SHP77 treated with DMSO at 0.1 percent for 48 hours (cell line): ENCODE results near the gene TRAIP.
"Not testable (repeated sequence)": the region's sequence is repeated elsewhere in the genome, so short reads cannot be mapped to it uniquely, and the experiment has no call there.

Experiments used
- DNase-seq: peaks from one replicate; lab custom pipeline; 2025; lab: John Stamatoyannopoulos, UW

The TRAIP gene

DNA sequence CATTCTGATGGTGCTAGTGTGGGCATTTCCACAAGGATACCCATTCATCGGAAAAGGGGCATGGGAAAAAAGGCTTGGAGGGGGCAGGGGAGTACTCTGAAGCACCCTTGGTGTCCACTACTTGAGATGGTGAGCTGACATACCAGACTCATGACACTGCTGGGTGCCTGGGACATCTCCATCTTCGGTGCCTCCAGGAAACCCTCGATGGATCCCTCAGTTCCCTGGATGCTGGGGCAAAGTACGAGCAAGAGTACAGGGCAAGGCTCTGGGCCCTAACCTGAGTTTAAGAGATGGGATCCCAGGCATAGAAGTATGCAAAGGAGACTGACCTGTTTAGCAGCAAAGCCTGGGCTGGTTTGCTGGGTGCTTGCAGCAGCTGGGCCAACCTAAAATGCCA, 64.8 kb downstream of the TRAIP start:
- DNase-seq: no peak

DNA sequence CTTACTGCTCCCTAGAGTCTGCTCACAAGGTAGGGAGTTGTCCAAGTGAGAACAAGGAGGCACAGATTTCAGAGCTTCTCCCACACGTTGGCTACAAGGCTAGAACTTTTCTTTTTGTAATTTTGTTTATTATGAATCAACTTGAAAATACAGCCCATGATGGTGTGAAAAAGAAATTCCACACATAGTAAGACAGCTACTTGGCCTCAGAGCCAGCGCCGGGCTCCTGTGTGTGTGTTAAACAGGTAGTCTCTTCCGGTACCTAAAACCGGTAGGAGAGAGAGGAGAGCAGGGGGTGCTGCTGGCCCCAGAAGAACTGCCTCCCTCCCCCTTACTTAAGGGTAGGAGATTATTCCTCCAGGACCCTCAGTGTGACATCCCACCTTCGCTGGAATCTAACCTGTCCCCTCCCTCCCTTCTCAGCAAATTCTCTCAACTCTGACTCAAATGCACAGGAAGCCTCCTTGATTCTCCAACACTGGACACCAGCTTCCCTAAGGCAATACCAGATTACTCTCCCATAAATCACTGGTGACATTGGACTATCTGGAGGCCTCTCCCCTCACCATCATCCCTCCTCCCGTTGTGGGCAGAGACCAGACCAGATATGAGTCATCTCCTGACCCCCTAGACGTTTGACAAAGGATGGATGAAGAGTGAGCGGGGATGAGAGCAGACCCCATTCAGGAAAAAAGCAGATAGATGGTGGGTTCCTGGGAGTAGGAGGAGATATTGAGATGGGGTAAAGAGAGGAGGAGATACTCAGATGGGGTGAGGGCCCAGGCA, 65.5 kb downstream of the TRAIP start:
- no peak for DNase-seq

DNA sequence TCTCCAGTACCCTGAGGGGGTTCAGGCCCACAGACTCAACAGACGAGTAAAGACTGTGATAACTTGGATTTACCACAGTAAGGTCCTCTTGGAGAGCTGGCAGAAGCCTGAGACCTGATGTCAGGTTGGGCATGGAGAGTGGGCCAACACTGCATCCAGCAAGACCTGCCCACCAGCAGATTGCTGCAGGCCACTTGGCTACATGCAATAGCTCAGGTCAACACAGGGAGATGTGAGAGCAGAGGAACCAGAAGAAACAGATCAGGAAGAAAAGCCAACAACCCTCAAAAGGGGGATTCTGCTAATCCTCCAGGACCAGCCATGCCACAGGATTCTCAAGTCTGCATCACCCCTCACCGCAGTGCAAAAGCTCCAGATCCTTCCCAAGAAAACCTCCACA, 68.3 kb downstream of the TRAIP start:
- DNase-seq: no peak

DNA sequence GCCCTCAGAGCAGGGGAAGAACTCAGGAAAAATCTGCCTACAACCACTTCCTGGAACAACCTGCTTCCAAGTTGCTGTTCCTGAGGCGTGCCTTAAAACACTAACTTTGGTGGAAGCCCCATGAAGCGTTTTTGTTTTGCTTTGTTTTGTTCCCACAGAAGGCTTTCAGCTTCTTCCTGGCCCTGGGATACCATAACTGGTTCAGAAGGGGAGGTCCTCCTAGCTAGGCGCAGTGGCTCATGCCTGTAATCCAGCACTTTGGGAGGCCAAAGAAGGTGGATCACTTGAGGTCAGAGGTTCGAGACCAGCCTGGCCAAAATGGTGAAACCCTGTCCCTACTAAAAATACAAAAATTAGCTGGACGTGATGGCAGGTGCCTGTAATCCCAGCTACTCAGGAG, 68.8 kb downstream of the TRAIP start:
- DNase-seq: no peak

DNA sequence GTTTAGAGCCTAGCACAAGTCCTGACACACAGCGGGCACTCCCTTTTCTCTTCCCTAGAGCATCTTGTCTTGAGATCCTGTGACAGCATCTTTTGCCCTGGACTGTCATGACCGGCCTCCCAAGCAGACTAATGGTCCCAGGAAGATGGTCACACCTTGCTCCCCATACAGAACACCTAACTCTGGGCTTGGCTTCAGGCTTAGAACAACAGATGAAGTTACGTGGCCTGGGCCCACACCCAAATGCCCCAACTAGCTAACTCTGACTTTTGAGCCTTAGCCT, 69.2 kb downstream of the TRAIP start:
- DNase-seq: no peak

DNA sequence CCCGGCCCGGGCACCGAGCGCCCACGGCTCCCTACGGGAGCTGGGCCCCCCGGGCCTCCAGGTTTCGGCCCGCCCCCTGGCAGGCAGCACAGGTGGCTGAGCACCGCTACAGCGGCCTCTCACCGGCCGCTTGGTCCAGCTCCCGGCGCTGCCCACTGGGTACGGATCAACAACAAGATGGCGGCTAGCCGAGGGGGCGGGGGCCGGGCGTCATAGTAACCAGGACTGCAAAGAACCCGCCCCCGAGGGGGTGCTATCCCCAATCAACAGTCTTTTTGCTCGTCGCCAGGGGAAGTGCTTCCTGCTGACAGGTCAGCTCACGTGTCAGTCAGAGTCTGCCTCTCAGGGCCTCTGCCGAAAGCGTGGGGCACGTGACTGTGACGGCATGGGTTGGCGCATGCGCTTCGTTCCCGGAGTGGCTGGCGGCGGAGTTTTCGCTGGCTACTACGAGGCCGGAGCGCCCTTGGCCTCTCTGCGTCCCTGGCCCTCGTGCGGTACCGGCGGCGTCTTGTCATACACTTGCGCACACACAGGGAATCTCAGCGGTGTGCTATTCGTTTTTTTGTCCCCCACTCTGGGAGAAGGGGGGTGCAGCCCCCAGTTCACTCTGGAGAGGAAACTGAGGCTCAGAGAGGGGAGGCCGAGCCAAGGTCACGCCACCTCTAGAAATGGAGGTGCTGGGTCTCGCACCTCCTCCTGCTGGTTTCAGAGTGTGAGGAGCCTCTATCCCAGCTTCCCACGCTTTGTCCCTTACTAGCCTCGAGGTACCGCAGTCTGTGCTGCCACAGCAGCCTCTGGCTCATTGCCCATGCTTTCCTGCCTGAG, 69.8 kb downstream of the TRAIP start, which contains the start of gene IP6K1:
TSS of gene IP6K1 (minus strand) at position 186 of the 825 bp plus-strand sequence. CDS start 38,502 bp downstream, outside the sequence.
- DNase-seq: peak; percentile 99

DNA sequence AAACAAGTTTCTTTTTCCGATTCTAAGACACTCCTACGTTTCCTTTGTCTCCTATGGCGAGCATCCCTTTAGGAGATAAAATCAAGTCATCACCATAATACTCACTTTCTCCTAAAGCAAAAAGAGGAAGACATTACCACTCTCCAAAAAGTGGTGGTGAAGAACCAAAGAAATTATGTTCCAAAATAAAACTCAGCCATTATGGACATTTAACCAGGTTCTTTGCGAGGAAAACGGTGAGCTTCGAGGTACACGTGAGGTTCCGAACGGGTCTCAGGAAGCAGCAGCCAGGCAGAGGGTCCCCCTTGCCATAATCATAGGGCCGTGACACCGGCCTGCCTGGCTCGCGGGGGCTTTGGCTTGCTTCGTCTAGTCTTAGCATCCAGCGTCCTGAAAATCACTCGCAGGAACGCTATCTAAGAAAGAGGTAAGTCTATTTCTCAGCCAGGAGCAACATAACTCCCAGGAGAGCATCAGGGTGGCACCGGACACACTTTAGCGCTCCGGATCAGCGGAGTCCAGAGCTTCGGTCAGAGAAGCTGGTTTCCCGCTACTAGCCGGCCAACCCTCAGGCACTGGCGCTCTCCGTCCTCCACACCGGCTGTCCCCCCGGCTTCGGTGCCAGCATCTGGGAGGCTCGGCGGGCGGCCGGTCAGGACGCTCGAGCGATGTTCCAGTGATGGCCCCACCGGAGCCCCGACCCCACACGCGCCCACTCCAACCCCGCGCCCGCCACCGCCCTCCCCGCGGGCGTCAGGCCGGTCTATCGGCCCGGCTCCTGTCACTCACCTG, 70.6 kb downstream of the TRAIP start:
- DNase-seq: no peak

DNA sequence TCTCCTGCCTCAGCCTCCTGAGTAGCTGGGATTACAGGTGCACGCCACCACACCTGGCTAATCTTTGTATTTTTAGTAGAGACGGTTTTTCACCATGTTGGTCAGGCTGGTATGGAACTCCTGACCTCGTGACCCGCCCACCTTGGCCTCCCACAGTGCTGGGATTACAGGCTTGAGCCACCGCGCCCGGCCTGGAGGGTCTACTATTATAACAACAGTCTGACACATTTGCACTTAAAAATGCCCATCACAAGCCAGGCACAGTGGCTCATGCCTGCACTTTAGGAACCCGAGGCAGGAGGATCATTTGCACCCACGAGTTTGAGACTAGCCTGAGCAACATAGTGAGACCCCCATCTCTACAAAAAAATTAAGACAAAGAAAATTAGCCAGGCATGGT, 74.1 kb downstream of the TRAIP start:
- not testable (repeated sequence) for DNase-seq

DNA sequence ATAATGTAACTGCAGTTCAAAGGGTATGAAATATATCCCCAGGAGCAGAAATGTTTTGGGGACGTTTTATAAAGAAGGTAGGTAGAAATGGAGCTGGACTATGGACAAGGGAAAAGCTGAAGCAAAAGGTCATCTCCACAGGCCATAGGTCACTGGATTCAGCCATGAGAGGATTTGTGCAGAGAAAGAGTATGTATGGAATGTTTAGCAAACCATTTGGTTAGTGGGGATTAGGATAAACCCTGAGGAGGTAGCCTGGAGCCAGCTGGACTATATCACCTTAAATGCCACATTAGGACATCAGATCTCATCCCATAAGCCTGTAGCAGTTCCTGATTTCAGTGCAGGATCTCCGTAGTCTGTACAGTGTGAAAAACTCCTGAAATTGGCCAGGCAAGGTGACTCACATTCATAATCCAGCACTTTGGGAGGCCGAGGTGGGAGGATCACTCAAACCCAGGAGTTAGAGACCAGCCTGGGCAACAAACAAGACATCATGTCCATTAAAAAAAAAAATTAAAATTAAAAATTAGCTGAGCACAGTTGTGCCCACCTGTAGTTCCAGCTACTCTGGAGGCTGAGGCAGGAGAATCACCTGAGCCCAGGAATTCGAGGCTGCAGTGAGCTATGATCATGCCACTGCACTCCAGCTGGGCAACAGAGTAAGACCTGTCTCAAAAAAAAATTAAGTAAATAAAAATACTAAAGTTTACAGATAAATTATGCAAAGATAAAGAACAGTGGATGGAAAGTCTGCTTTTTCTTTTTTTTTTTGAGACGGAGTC, 74.8 kb downstream of the TRAIP start:
- DNase-seq: no peak

DNA sequence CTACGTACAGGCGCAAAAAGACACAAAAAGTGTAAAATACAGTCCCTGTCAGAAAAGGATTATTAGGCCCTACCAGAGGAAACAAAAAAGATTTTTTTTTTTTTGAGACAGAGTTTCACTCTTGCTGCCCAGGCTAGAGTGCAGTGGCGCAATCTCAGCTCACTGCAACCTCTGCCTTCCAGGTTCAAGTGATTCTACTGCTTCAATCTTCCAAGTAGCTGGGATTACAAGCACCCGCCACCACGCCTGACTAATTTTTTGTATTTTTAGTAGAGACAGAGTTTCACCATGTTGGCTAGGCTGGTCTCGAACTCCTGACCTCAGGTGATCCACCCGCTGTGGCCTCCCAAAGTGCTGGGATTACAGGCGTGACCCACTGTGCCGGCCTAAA, 75.4 kb downstream of the TRAIP start:
- not testable (repeated sequence) for DNase-seq

DNA sequence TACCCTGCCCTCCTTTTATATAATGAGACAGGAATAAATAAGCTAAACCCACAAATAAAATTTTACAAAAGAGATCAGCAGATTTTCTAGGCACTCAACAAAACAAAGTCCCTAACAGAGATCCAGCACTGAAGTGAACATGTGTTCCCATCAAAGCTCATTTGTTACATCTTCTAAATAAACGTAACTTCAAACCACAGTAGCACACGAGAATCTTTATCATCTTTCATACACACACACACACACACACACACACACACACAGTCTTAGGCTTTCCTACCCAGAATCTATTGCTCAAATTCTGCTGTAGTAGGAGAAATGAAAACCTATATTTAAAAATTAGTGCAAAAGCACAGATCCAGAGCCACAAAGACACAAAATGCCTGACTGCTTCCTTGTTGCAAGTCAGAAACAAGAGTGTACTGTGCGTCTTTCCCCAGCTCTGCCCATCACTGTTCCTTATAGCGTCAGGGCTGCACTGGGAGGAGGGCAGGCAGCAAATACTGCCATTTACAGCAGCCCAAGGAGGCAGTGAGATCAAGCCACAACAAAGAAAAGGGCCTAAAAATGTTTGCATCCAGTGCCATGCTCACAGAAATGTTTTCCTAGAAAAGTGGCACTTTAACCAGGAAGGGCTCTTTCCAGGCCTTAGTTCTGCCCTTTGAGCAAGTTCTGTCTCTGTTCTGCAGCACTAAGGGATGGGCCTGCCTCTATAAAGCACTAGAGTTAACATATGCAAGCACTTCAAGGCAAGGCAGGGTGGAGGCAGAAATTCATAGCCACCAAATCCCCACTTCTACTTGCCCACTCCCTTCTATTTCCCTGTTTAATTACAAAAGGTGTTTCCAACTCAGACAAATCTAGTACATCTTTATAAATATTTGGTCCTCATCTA, 76.0 kb downstream of the TRAIP start:
- no peak for DNase-seq

DNA sequence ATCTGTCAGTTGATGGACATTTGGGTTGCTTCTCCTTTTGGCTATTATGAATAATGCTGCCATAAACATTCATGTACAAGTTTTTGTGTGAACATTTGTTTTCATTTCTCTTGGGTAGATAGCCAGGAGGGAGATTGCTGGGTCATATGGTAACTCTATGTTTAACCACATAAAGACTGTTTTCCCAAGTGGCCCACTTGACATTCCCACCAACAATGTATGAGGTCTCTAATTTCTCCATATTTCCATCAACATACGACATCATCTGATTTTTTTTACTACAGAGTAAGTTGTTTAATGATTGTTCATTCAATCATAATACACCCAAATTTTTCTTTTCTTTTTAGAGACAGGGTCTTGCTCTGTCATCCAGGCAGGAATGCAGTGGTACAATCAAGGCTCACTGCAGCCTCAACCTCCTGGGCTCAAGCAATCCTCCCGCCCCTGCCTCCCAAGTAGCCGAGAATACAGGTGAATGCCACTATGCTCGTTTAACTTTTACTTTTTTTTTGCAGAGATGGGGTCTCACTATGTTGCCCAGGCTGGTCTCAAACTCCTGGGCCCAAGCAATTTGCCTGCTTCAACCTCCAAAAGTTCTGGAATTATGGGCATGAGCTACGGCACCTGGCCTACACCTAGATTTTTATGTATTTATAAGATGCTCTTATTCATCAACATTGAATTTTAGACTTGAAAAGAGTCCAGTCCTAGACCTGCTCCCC, 76.8 kb downstream of the TRAIP start:
- DNase-seq: no peak
